HEK293 (cell line): ENCODE results near the gene STUB1.

Source experiments
- CTCF ChIA-PET: fragments of 350-600 bp; formaldehyde crosslinking; extraction: SDS; loops from one replicate; lab custom pipeline; 2021; ENCODE audit warnings: antibody characterized with exemption; lab: Yijun Ruan, JAX
- POLR2A ChIA-PET: fragments of 300-600 bp; formaldehyde crosslinking; extraction: SDS; loops from one replicate; lab custom pipeline; 2020; ENCODE audit warnings: antibody characterized with exemption, inconsistent platforms; lab: Yijun Ruan, JAX
- H3K27ac ChIP-seq: fragments of 200-500 bp; sonication (Bioruptor generic); 2 replicates; pipeline ENCODE4 v1.5.1; 2014; ENCODE audit warnings: low read depth, low read length, control low read depth, inconsistent platforms; ENCODE audit errors: extremely low read depth
- H3K36me3 ChIP-seq, 2 experiments: fragments of 200-500 bp in 1 of 2; sonication (Bioruptor generic) in 1 of 2; 1 replicate in 1 of 2; 2 replicates in 1 of 2; pipeline ENCODE4 v1.5.1; 2014 to 2017; ENCODE audit warnings: inconsistent platforms in 2 of 2, low read length in 2 of 2; ENCODE audit not compliant: control insufficient read depth in 2 of 2, insufficient read depth in 1 of 2
- H3K4me1 ChIP-seq: fragments of 200-500 bp; sonication (Bioruptor generic); 2 replicates; pipeline ENCODE4 v1.5.1; 2014; ENCODE audit warnings: mild to moderate bottlenecking, low read length, inconsistent platforms; ENCODE audit not compliant: control insufficient read depth, insufficient read depth
- H3K4me3 ChIP-seq: 2 replicates; pipeline ENCODE4 v1.5.1; 2011; ENCODE audit warnings: low read depth, mild to moderate bottlenecking, control low read depth, low read length, moderate library complexity
- H3K9me3 ChIP-seq: fragments of 200-500 bp; sonication (Bioruptor generic); 2 replicates; pipeline ENCODE4 v1.5.1; 2014; ENCODE audit warnings: low read depth, low read length, inconsistent platforms; ENCODE audit not compliant: control insufficient read depth, insufficient read depth
- GFI1B ChIP-seq: fragments of 450-650 bp; formaldehyde crosslinking; IDR thresholded peaks from 2 replicates; pipeline ENCODE4 v1.5.1; 2016; ENCODE audit warnings: missing biosample characterization, missing genetic modification characterization
- HOXA7 ChIP-seq: sonication (generic); formaldehyde crosslinking; IDR thresholded peaks from 2 replicates; pipeline ENCODE4 v1.8.1; 2022; ENCODE audit warnings: missing genetic modification reagents, borderline replicate concordance
- REPIN1 ChIP-seq: fragments of 450-650 bp; formaldehyde crosslinking; IDR thresholded peaks from 2 replicates; pipeline ENCODE4 v1.5.1; 2017; ENCODE audit warnings: missing biosample characterization, missing genetic modification characterization, low read depth
- SP2 ChIP-seq: fragments of 450-650 bp; formaldehyde crosslinking; IDR thresholded peaks from 2 replicates; pipeline ENCODE4 v1.5.1; 2016; ENCODE audit warnings: missing biosample characterization, missing genetic modification characterization
- WT1 ChIP-seq: fragments of 450-650 bp; formaldehyde crosslinking; IDR thresholded peaks from 2 replicates; pipeline ENCODE4 v1.5.1; 2016; ENCODE audit warnings: missing biosample characterization, missing genetic modification characterization
- ZBTB26 ChIP-seq: fragments of 450-650 bp; formaldehyde crosslinking; optimal IDR thresholded peaks from 2 replicates; pipeline ENCODE3; 2016; ENCODE audit warnings: missing biosample characterization, mild to moderate bottlenecking, missing genetic modification characterization
- ZFHX2 ChIP-seq: fragments of 450-650 bp; formaldehyde crosslinking; conservative IDR thresholded peaks from 2 replicates; pipeline ENCODE4 v1.5.1; 2016; ENCODE audit warnings: missing biosample characterization, missing genetic modification characterization
- ZFP37 ChIP-seq: fragments of 450-650 bp; formaldehyde crosslinking; IDR thresholded peaks from 2 replicates; pipeline ENCODE4 v1.5.1; 2016; ENCODE audit warnings: missing biosample characterization, missing genetic modification characterization
- ZNF138 ChIP-seq: fragments of 450-650 bp; formaldehyde crosslinking; IDR thresholded peaks from 2 replicates; pipeline ENCODE4 v1.5.1; 2016; ENCODE audit warnings: missing biosample characterization, missing genetic modification characterization, borderline replicate concordance
- ZNF214 ChIP-seq: fragments of 450-650 bp; formaldehyde crosslinking; IDR thresholded peaks from 2 replicates; pipeline ENCODE4 v1.5.1; 2017; ENCODE audit warnings: missing biosample characterization, mild to moderate bottlenecking, missing genetic modification characterization, borderline replicate concordance
- ZNF26 ChIP-seq: fragments of 450-650 bp; formaldehyde crosslinking; IDR thresholded peaks from 2 replicates; pipeline ENCODE4 v1.5.1; 2016; ENCODE audit warnings: missing biosample characterization, missing genetic modification characterization
- ZNF335 ChIP-seq: fragments of 450-650 bp; formaldehyde crosslinking; conservative IDR thresholded peaks from 2 replicates; pipeline ENCODE4 v1.5.1; 2016; ENCODE audit warnings: missing biosample characterization, missing genetic modification characterization
- ZNF350 ChIP-seq: fragments of 450-650 bp; formaldehyde crosslinking; IDR thresholded peaks from 2 replicates; pipeline ENCODE4 v1.5.0; 2017; ENCODE audit warnings: missing biosample characterization, mild to moderate bottlenecking, missing genetic modification characterization
- ZNF391 ChIP-seq: fragments of 450-650 bp; formaldehyde crosslinking; IDR thresholded peaks from 2 replicates; pipeline ENCODE4 v1.5.1; 2016; ENCODE audit warnings: low read depth, missing biosample characterization, missing genetic modification characterization, borderline replicate concordance
- ZNF48 ChIP-seq: fragments of 450-650 bp; formaldehyde crosslinking; IDR thresholded peaks from 2 replicates; pipeline ENCODE4 v1.5.1; 2016; ENCODE audit warnings: missing biosample characterization, missing genetic modification characterization
- ZNF549 ChIP-seq: fragments of 450-650 bp; IDR thresholded peaks from 2 replicates; pipeline ENCODE4 v1.5.1; 2018; ENCODE audit warnings: missing biosample characterization, missing genetic modification characterization, mild to moderate bottlenecking, inconsistent platforms, moderate library complexity
- ZNF558 ChIP-seq: fragments of 450-650 bp; formaldehyde crosslinking; IDR thresholded peaks from 2 replicates; pipeline ENCODE4 v1.5.1; 2016; ENCODE audit warnings: missing biosample characterization, missing genetic modification characterization
- ZNF561 ChIP-seq: fragments of 450-650 bp; IDR thresholded peaks from 2 replicates; pipeline ENCODE4 v1.5.1; 2018; ENCODE audit warnings: missing biosample characterization, missing genetic modification characterization, borderline replicate concordance
- ZNF571 ChIP-seq: fragments of 450-650 bp; formaldehyde crosslinking; IDR thresholded peaks from 2 replicates; pipeline ENCODE4 v1.5.0; 2017; ENCODE audit warnings: missing biosample characterization, missing genetic modification characterization
- ZNF600 ChIP-seq: fragments of 450-650 bp; formaldehyde crosslinking; IDR thresholded peaks from 2 replicates; pipeline ENCODE4 v1.5.1; 2016; ENCODE audit warnings: missing biosample characterization, missing genetic modification characterization
- ZNF626 ChIP-seq: fragments of 450-650 bp; sonication (Bioruptor Pico); formaldehyde crosslinking; IDR thresholded peaks from 2 replicates; pipeline ENCODE4 v1.5.1; 2018; ENCODE audit warnings: missing biosample characterization, missing genetic modification characterization, inconsistent platforms
- TF ChIP-seq, protein P1 (sequence below): fragments of 450-650 bp; formaldehyde crosslinking; IDR thresholded peaks from 2 replicates; pipeline ENCODE4 v1.5.1; 2016; ENCODE audit warnings: missing biosample characterization, missing genetic modification characterization
- TF ChIP-seq, protein P2 (sequence below): fragments of 450-650 bp; formaldehyde crosslinking; IDR thresholded peaks from 2 replicates; pipeline ENCODE4 v1.5.1; 2016; ENCODE audit warnings: missing biosample characterization, missing genetic modification characterization
- TF ChIP-seq, protein P3 (sequence below): fragments of 450-650 bp; formaldehyde crosslinking; conservative IDR thresholded peaks from 2 replicates; pipeline ENCODE4 v1.5.1; 2016; ENCODE audit warnings: low read depth, missing biosample characterization, missing genetic modification characterization

Gene STUB1

GRCh38 chr16:679814-680624 lies at the start of gene STUB1:
STUB1 (plus strand) TSS chr16:680410; CDS start chr16:680526, 116 bp downstream.
- CTCF ChIA-PET: no interaction called here
- H3K4me1 ChIP-seq: peaks cover 14% of the 10 kb centered on the region; the same call in 1 of the 2 replicates
- no peaks in the 10 kb centered on the region for H3K9me3 ChIP-seq
- peak within 1 kb of the TSS; percentile 97 for H3K27ac ChIP-seq
- peaks cover 3 to 37% of the 10 kb centered on the region in 2 experiments; a peak in 1 of 3 replicates for H3K36me3 ChIP-seq
- peak within 1 kb of the TSS; percentile 82 for H3K4me3 ChIP-seq
- POLR2A ChIA-PET: interaction anchor here (0.9 to 5.4 kb wide), 10 partner anchors 10 to 108 kb away, joined by 3 to 57 read pairs (median 4); partner anchors contain the start of genes ANTKMT, CHTF18, RHOT2 and RPUSD1
- TF ChIP-seq ZFHX2: peak; percentile 89
- no peak for TF ChIP-seq ZNF48
- no peak for TF ChIP-seq GFI1B (tag by site-specific recombination)
- TF ChIP-seq, protein P1, sequence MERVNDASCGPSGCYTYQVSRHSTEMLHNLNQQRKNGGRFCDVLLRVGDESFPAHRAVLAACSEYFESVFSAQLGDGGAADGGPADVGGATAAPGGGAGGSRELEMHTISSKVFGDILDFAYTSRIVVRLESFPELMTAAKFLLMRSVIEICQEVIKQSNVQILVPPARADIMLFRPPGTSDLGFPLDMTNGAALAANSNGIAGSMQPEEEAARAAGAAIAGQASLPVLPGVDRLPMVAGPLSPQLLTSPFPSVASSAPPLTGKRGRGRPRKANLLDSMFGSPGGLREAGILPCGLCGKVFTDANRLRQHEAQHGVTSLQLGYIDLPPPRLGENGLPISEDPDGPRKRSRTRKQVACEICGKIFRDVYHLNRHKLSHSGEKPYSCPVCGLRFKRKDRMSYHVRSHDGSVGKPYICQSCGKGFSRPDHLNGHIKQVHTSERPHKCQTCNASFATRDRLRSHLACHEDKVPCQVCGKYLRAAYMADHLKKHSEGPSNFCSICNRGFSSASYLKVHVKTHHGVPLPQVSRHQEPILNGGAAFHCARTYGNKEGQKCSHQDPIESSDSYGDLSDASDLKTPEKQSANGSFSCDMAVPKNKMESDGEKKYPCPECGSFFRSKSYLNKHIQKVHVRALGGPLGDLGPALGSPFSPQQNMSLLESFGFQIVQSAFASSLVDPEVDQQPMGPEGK: peak; percentile 99
- peak; percentile 93 for TF ChIP-seq ZBTB26
- no peak for TF ChIP-seq ZNF626 (tag by site-specific recombination)
- TF ChIP-seq ZNF571 (tag by site-specific recombination): no peak
- TF ChIP-seq ZNF138: no peak
- TF ChIP-seq WT1 (tag by site-specific recombination): peak; percentile 19; the same call in 1 of the 2 replicates
- TF ChIP-seq REPIN1 (tag by site-specific recombination): no peak
- TF ChIP-seq ZNF549 (tag by site-specific recombination): no peak
- TF ChIP-seq SP2 (tag by site-specific recombination): peak; percentile 70
- no peak; the same call in 1 of the 2 replicates for TF ChIP-seq ZNF335 (tag by site-specific recombination)
- peak; percentile 45 for TF ChIP-seq ZNF600 (tag by site-specific recombination)
- no peak for TF ChIP-seq ZFP37 (tag by site-specific recombination)
- no peak for TF ChIP-seq ZNF214 (tag by site-specific recombination)
- no peak for TF ChIP-seq ZNF26
- no peak for TF ChIP-seq ZNF350 (tag by site-specific recombination)
- TF ChIP-seq ZNF391 (tag by site-specific recombination): peak; percentile 71; the same call in 1 of the 2 replicates
- TF ChIP-seq, protein P2, sequence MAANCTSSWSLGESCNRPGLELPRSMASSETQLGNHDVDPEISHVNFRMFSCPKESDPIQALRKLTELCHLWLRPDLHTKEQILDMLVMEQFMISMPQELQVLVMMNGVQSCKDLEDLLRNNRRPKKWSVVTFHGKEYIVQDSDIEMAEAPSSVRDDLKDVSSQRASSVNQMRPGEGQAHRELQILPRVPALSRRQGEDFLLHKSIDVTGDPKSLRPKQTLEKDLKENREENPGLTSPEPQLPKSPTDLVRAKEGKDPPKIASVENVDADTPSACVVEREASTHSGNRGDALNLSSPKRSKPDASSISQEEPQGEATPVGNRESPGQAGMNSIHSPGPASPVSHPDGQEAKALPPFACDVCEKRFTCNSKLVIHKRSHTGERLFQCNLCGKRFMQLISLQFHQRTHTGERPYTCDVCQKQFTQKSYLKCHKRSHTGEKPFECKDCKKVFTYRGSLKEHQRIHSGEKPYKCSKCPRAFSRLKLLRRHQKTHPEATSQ (tag by site-specific recombination): peak; percentile 91
- no peak for TF ChIP-seq ZNF558 (tag by site-specific recombination)
- TF ChIP-seq, protein P3, sequence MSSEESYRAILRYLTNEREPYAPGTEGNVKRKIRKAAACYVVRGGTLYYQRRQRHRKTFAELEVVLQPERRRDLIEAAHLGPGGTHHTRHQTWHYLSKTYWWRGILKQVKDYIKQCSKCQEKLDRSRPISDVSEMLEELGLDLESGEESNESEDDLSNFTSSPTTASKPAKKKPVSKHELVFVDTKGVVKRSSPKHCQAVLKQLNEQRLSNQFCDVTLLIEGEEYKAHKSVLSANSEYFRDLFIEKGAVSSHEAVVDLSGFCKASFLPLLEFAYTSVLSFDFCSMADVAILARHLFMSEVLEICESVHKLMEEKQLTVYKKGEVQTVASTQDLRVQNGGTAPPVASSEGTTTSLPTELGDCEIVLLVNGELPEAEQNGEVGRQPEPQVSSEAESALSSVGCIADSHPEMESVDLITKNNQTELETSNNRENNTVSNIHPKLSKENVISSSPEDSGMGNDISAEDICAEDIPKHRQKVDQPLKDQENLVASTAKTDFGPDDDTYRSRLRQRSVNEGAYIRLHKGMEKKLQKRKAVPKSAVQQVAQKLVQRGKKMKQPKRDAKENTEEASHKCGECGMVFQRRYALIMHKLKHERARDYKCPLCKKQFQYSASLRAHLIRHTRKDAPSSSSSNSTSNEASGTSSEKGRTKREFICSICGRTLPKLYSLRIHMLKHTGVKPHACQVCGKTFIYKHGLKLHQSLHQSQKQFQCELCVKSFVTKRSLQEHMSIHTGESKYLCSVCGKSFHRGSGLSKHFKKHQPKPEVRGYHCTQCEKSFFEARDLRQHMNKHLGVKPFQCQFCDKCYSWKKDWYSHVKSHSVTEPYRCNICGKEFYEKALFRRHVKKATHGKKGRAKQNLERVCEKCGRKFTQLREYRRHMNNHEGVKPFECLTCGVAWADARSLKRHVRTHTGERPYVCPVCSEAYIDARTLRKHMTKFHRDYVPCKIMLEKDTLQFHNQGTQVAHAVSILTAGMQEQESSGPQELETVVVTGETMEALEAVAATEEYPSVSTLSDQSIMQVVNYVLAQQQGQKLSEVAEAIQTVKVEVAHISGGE (tag by site-specific recombination): peak; percentile 69
- TF ChIP-seq HOXA7 (CRISPR knock-in tag): no peak
- TF ChIP-seq ZNF561 (tag by site-specific recombination): peak; percentile 93
